ENCODE results near the gene SLC16A10.
A peak's percentile ranks its signal among the peaks of the same experiment; 100 is the strongest.

Gene SLC16A10

DNA sequence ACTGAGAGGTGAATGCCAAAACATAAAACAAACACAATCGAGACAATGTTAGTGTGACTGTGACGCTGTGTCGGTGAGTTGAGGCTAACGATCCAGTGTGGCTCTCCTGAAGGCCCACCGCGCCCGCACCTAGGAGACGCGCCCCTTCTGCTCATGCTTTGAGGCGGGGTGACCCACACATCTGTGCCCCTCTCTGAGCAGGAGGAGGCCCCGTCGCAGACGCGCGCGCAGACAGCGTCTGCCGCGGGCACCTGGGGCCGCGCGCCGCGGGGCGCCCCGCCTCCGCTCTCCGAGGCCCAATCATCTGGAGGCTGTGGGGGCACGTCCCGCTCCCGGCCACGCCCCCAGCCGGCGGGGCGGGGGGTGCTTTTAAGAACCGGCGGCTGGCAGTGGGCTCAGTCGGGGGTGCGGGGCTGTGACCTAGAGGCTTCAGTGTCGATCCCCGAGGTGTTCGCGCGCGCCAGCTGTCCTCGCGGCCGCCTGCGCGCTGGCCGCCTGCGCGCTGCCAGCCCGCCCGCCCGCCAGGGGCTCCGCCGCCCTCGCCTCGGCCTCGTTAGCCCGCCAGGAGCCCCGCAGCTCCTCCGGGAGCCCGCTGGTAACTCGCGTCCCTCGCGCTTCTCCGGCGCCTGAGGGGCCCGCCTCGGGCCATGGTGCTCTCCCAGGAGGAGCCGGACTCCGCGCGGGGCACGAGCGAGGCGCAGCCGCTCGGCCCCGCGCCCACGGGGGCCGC lies at the start of gene SLC16A10:
Gene SLC16A10, plus strand, starts transcription at position 398 of the 730 bp plus-strand sequence. Its CDS starts 250 bp downstream, at position 648.
- H3K4me3 ChIP-seq (replicated peaks in 1 of 2; ENCODE audit: low read depth in 2 of 2, low read length in 2 of 2), result peak within 1 kb of the TSS; percentile 38 to 46
- peak; percentile 7 to 8 for DNase-seq (ENCODE audit: low read depth in 2 of 2)
- TF ChIP-seq CTCF (IDR thresholded peaks at IDR 0.05; ENCODE audit: low read depth, low read length), result no peak

DNA sequence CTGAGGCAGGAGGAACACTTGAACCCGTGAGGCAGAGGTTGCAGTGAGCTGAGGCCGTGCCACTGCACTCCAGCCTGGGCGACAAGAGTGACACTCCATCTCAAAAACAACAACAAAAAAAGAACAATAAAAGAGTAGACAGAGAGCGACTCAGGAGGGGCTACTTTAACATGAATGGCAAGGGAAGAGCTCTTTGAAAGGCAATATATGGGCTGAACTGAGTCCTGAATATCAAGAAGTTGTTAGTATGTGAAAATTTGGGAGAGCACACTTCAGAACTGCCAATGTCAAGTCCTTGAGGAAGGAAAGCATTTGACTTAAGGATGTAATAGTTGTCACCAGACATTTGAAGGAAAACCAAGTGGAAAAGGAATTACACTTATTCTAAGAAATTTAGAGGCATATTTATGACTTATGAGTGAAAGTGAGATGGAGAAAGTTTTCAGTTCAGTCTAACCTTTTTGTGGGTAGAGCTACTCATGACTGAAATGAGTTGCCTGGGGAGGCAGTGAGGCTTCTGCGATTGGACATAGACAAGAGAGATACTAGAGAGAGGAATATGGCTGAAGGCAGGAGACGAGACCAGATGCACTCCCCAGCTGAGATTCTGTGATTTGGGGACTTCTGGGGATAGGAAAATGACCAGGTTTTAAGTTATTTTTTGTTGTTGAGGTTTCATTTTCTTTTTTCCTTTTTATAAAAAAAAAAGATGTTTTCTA lies 48.6 kb upstream of the SLC16A10 start:
- DNase-seq (ENCODE audit: low read depth in 2 of 2), result no peak
- TF ChIP-seq CTCF (IDR thresholded peaks at IDR 0.05; ENCODE audit: low read depth, low read length), result no peak
- H3K4me3 ChIP-seq (replicated peaks in 1 of 2; ENCODE audit: low read depth in 2 of 2, low read length in 2 of 2), result no peak overlapping the region

GRCh38 chr6:111041917-111042316 lies 45.4 kb upstream of the SLC16A10 start:
- DNase-seq (ENCODE audit: low read depth in 2 of 2), result no peak
- TF ChIP-seq CTCF (IDR thresholded peaks at IDR 0.05; ENCODE audit: low read depth, low read length), result no peak
- H3K4me3 ChIP-seq (replicated peaks in 1 of 2; ENCODE audit: low read depth in 2 of 2, low read length in 2 of 2), result no peak overlapping the region

DNA sequence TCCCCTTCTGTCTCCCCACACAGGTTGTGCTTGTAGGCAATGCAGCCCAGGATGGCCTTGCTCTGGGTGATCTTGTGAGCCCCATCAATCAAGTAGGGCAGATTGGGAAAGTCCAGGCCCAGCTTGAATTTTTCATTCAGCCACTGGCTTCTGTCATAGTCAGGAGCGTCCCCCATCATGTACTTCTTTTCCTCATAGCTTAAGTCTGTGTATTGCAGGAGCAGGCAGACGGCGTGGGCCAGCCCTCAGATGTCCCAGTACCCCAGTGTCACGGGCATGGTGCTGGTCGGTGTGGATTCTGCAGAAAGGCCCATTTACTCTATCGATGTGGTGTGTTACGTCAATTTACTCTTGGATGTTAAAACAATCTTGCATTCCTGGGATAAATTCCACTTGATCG lies 40.1 kb upstream of the SLC16A10 start:
- DNase-seq (ENCODE audit: low read depth in 2 of 2), result no peak
- H3K4me3 ChIP-seq (replicated peaks in 1 of 2; ENCODE audit: low read depth in 2 of 2, low read length in 2 of 2), result no peak overlapping the region
- TF ChIP-seq CTCF (IDR thresholded peaks at IDR 0.05; ENCODE audit: low read depth, low read length), result no peak

DNA sequence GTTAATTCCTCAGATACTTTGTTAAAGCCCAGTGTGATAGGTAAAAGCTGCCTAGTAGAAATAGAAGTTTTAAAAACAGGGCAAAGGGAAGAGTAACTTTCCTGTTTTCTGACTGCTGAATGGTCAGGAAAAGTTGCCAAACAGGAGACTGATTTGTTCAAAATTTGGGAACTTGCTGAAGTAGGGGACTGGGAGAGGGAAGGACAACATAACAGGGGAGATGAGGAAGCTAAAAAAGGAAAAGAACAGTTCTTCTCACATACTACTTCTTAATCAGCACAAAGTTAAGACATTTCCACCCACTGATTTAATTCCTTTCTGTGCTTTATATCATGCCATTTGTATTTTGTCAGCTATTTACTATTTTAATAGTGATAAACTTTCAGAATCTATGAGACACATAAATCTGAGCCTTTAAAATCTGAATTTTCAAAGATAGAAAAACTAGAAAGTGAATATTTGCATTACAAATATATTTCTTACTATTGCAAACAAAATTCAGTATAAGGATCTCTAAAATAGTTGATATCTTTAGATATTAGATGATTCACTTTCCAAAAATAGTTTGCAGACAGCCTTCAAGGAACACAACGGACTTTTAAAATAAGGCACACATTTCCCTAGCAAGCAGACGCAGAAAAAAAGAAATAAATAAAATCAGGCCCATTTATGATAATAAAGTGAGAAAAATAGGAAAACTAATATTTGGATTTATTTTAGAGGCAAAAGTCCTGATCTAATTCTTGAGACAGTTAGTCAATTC lies 36.9 kb upstream of the SLC16A10 start:
- DNase-seq (ENCODE audit: low read depth in 2 of 2), result no peak

More for the DNA sequence above, 36.9 kb upstream of the SLC16A10 start:
- TF ChIP-seq CTCF (IDR thresholded peaks at IDR 0.05; ENCODE audit: low read depth, low read length), result no peak
- H3K4me3 ChIP-seq (replicated peaks in 1 of 2; ENCODE audit: low read depth in 2 of 2, low read length in 2 of 2), result no peak overlapping the region

Measured in cardiac fibroblast (primary cell).